Mesenteric fat pad (tissue), 1 donor: ENCODE measurements around the gene SSBP2. TPM values are rescaled to one million over a fixed set of nuclear protein-coding genes. Genes with fewer than 3 reads are reported as not detected.

ENCODE experiments used
- DNase-seq: peaks from one replicate; pipeline ENCODE4 v3.0.0-alpha.2; 2020; ENCODE audit warnings: low spot score
- long read RNA-seq: library from polyadenylated mRNA; unstranded; transcript quantifications from one replicate; pipeline ENCODE4 v2.0.0, GENCODE V29; 2020
- total RNA-seq: library from RNA; stranded (reverse); fragmentation: NEBNext Ultra II Directional; extraction: Animal tissue kit (Norgen Biotek cat#: 25700); gene quantifications from one replicate; pipeline ENCODE4 v1.2.1, GENCODE V29; 2021
- donor health status: DM: yes; HTN: yes; CAD: no.

Gene SSBP2
- 29.0 TPM for total RNA-seq
- long read RNA-seq, full-length matches to known transcripts: 73 of 101 reads
- long read RNA-seq, partial matches to known transcripts: 5 of 101 reads
- long read RNA-seq, other reads (novel, unspliced or antisense): 23 of 101 reads

DNA sequence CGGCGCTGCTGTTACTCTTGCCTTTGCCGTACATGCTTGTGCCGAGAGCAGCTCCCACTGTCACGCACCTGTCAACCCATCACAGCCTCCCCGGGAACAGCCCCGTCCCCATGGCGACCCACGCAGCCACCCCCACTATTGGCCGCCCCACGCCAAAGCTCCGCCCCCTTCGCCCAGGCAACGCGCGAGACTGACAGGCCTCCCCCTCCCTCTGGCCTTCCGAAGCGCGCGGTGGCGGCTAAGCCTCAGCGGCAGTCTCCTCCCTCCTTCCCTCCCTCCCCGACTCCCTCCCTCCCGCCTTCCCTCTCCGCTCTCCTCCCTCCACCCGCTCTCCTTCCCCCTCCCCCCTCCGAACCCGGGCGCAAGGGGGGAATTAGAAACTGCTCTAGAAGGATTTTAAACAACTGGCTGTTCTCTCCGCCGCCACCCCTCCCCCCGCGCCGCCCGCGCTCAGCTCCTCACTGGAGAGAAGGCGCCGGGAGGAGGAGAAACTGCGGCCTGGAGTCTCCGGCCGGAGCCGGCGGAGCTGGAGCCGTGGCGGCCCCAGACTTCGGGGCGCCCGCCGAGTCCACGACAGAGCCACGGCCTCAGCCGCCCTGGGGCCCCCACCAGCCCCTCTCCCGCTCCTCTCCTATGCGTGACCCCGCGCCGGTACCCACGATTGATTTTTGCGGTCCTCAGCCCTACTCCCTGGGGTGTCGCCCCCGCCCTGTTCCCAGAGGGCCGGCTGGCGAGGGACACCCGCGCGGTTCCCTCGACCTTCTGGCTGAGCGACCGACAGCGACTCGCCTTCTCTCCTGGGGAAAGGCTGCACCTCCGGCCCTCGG is at the start of gene SSBP2:
Gene SSBP2 (minus strand): TSS at position 89 of the 827 bp plus-strand sequence. CDS start 55 bp downstream, at position 34.
- DNase-seq: peak; percentile 99

- no peak for DNase-seq
Observed at GRCh38 chr5:81795666-81796065, 44.8 kb upstream of the SSBP2 start.

- DNase-seq: no peak
Observed at GRCh38 chr5:81794226-81794625, 43.3 kb upstream of the SSBP2 start.

DNA sequence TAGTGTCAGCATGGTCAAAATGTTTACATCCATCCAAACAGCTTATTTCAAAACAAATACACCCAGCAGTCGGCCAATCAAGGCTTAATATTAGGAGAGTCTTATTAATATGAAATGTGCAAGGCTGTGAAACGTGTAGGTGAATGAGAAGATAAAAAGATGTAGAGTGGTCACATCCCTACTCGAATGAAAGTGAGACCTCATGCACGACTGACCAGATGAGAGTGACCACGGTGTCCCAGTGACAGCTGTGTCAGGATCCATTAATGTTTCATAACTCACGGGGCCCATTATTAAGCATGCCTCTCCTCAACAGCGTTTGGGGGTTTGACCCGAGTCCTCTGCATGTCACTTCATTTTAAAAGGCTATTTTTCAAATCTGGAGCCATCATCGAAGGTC is 39.4 kb upstream of the SSBP2 start:
- no peak for DNase-seq

GRCh38 chr5:81789033-81789432 is 38.1 kb upstream of the SSBP2 start:
- no peak for DNase-seq

DNA sequence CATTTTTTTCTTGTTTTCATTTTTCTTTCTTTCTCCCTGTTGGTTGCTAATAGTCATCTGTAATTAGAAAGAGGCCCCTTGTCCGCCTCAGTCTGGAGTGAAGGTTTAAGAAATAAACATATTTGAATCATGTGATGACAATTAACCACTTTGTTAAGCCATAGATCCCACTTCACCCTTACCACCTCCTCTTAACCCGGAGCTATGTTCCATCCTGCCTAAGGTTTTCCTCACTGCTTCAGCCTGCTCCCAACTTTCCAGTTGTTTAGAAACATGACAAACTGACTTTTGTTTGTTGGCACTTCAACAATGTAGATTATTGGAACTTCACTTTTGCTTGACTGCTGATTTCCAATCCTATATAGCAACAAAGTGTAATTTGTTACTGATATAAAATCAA is 37.4 kb upstream of the SSBP2 start:
- DNase-seq: no peak

- DNase-seq: no peak
Observed at GRCh38 chr5:81787474-81788242, 36.8 kb upstream of the SSBP2 start.

DNA sequence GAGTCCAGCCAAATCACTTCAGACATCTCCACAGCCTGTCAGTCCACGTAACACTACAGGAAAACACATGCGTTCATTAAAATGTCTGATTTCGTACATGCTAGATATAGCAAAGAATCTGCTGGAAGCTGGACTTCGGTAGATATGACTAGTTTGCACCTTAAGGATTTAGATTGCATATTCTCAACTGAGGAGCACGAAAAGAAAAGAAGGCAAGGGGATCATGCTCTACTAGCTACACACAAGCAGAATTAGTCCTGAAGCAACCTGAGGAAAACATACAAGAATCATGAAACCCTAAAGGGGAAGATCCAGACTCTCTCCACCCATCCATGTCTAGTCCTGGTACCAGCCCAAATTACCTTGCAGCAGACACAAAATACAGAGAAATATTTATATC is 36.1 kb upstream of the SSBP2 start:
- DNase-seq: no peak

DNA sequence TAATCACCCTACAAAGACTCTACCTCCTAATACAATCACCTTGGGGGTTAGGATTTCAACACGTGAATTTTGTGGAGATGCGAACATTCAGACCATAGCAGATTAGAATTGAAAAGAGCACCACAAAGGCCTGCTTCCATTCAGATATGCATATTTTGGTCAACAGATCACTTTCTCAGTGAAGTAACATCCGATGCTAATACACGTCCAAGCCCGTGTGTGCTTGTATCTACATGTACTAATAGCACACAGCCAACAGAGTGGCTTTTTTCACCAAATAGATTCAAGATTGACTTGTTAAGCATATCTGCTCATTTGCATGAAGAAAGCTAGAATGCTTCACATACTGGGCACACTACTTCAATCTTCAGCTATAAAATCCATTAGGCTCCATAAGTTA is 35.6 kb upstream of the SSBP2 start:
- no peak for DNase-seq

GRCh38 chr5:81785322-81785721 is 34.4 kb upstream of the SSBP2 start:
- DNase-seq: no peak

DNA sequence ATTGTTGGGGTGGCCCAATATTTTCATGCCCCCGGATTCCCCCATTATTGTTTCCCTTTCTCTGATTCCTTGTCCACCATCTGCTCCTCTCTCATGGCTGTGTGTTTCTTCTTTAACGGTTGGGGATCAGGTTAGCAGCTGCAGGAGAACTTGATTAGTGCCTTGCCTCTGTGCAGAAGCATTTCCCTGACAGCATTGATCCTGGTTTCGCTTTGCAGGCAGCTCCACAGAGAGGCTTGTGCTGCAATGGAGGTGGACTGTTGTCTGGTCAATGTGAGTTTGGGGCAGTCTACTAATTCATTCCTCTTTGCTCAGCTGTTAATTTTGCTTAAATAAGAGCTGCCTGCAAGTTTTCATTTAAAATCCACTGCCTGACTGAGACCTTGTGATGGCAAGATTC is 32.5 kb upstream of the SSBP2 start:
- DNase-seq: no peak

DNA sequence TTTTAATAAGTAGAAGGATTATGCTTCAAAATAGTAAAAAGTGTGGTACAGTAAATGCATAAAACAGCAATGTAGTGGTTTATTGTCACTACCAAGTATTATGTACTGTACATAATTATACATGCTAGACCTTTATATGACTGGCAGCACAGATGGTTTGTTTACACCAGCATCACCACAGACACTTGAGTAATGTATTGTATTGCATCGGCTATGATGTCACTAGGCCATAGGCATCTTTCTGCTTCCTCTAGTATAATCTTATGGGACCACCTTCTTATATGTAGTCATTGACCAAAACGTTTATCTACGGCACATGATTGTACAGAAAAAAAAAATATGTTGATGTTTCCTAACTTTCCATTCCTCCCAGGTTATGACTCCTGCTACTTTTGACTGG is 31.9 kb upstream of the SSBP2 start:
- DNase-seq: no peak

- DNase-seq: no peak
Observed at GRCh38 chr5:81779916-81780266, 29.0 kb upstream of the SSBP2 start.

GRCh38 chr5:81779125-81779915 is 28.4 kb upstream of the SSBP2 start:
- no peak for DNase-seq

GRCh38 chr5:81778642-81779041 is 27.7 kb upstream of the SSBP2 start:
- no peak for DNase-seq

DNA sequence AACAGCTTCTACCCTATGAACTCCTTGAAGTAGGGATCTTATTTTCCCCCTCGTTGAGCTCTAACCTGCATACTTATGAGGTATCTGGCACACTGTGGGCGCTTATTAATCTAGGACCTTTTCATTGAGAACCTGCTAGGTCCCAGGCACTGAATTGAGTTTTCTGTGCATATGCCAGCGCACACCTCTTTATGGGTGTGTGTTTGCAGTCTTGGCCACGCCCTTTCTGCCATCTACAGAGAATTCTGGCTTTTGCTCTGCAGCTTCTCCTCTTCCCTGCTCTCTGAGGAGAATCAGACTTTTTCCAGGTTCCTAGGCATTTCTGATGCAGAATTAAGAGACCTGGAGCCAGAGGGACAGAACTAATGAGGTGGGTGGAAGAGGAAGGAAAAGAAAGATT is 25.4 kb upstream of the SSBP2 start:
- DNase-seq: no peak

- DNase-seq: no peak
Observed at GRCh38 chr5:81774374-81774773, 23.5 kb upstream of the SSBP2 start.

DNA sequence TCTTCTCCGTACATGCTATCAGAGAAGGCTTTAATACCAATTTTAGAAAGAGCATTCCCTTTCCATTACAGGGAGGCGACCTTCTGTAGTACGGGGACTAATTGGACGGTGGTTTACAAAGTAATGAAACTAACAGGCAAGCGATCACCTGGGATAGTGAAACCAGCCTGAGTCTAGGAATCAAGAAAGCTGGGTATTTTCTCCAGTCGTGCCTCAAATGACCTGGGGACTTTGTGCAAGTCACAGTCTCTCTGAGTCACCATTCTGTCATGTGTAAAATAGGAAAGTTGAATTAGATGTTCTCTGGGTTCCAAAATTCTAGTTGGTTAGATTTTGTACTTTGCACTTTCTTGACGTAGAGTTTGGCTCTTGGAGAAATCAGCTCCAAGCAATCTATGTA is 22.7 kb upstream of the SSBP2 start:
- no peak for DNase-seq

DNA sequence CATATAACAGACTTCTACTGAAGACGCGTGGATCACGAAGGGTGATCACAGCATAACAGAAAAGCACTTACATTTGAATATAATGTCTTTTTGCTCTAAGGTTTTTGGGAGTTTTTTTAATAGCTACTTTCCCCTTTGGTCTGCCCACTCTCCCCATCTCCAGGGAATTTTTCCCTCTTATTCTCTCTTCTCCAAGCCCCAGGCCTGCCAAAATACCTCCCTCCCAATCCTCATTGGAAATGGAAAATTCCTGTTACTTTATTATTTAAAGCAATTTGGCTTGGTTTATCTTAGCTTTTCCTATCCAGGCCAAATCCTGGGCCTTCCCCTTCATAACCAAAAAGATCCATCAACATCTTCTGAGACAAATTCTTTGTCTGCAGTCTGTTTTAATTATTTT is 22.3 kb upstream of the SSBP2 start:
- no peak for DNase-seq

GRCh38 chr5:81772488-81772887 is 21.6 kb upstream of the SSBP2 start:
- no peak for DNase-seq

GRCh38 chr5:81768935-81769452 is 18.1 kb upstream of the SSBP2 start:
- DNase-seq: no peak
